GM21529 (cell line): ENCODE results near the gene DUSP6.
A peak's percentile ranks its signal among the peaks of the same experiment; 100 is the strongest.

Experiments used
- ATAC-seq: cut with Tn5 transposase; IDR thresholded peaks from one replicate; pipeline ENCODE4 v1.9.1; 2021; ENCODE audit not compliant: unreplicated experiment

DUSP6 gene

GRCh38 chr12:89333564-89334252 lies 18.6 kb downstream of the DUSP6 start:
- ATAC-seq = peak; percentile 55

- no peak for ATAC-seq
These were observed 23.9 kb downstream of the DUSP6 start for GRCh38 chr12:89328151-89329030.

- no peak for ATAC-seq
These were observed 24.7 kb downstream of the DUSP6 start for GRCh38 chr12:89327486-89328094.

GRCh38 chr12:89326239-89327040 lies 25.9 kb downstream of the DUSP6 start:
- no peak for ATAC-seq

GRCh38 chr12:89325495-89325894 lies 26.8 kb downstream of the DUSP6 start:
- ATAC-seq = no peak

- no peak for ATAC-seq
These were observed 27.9 kb downstream of the DUSP6 start for GRCh38 chr12:89324437-89324836.

GRCh38 chr12:89323568-89324218 lies 28.6 kb downstream of the DUSP6 start:
- no peak for ATAC-seq

- no peak for ATAC-seq
These were observed 31.6 kb downstream of the DUSP6 start for GRCh38 chr12:89320735-89321134.

- no peak for ATAC-seq
These were observed 32.7 kb downstream of the DUSP6 start for GRCh38 chr12:89319606-89320005.

- no peak for ATAC-seq
These were observed 33.2 kb downstream of the DUSP6 start for GRCh38 chr12:89319122-89319521.

- ATAC-seq = no peak
These were observed 35.6 kb downstream of the DUSP6 start for GRCh38 chr12:89316705-89317139.

- no peak for ATAC-seq
These were observed 38.1 kb downstream of the DUSP6 start for GRCh38 chr12:89314060-89314761.

GRCh38 chr12:89311703-89312293 lies 40.5 kb downstream of the DUSP6 start:
- no peak for ATAC-seq

GRCh38 chr12:89309815-89310214 lies 42.5 kb downstream of the DUSP6 start:
- no peak for ATAC-seq

- no peak for ATAC-seq
These were observed 42.9 kb downstream of the DUSP6 start for GRCh38 chr12:89309440-89309802.

- ATAC-seq = no peak
These were observed 44.6 kb downstream of the DUSP6 start for GRCh38 chr12:89307474-89308253.

- no peak for ATAC-seq
These were observed 45.4 kb downstream of the DUSP6 start for GRCh38 chr12:89306827-89307473.

- ATAC-seq = no peak
These were observed 46.9 kb downstream of the DUSP6 start for GRCh38 chr12:89305373-89305772.
